Measurements from ENCODE around the gene TAS2R16.

GRCh38 chr7:123012435-123012834 is 16.9 kb upstream of the TAS2R16 start:
- TF ChIP-seq CTCF (IDR thresholded peaks at IDR 0.05): no peak
- TF ChIP-seq EP300 (IDR thresholded peaks at IDR 0.05): no peak

All from ovary (tissue), 3 donors.